Left renal cortex interstitium (tissue), 4 donors: Measurements from ENCODE around the gene PLEKHA6. TPM values are rescaled to one million over a fixed set of nuclear protein-coding genes. Genes with fewer than 3 reads are reported as not detected.
"Not testable (repeated sequence)": the region's sequence is repeated elsewhere in the genome, so short reads cannot be mapped to it uniquely, and the experiment has no call there.

ENCODE experiments used
- DNase-seq, 4 donors: peaks; one replicate each; pipeline ENCODE4 v3.0.0-alpha.2; 2013; ENCODE audit warnings: low read depth in 4 of 4, low spot score in 2 of 4, missing footprints in 1 of 4
- polyA plus RNA-seq, 4 donors: library from polyadenylated mRNA; unstranded; fragments of 120-200 nt; gene quantifications; one replicate each; pipeline ENCODE4 v1.2.1, GENCODE V29; 2013; ENCODE audit not compliant: insufficient read length in 4 of 4

Gene PLEKHA6
- polyA plus RNA-seq, 4 donors = 44.7 to 64.2 (median 45.7) TPM

DNA sequence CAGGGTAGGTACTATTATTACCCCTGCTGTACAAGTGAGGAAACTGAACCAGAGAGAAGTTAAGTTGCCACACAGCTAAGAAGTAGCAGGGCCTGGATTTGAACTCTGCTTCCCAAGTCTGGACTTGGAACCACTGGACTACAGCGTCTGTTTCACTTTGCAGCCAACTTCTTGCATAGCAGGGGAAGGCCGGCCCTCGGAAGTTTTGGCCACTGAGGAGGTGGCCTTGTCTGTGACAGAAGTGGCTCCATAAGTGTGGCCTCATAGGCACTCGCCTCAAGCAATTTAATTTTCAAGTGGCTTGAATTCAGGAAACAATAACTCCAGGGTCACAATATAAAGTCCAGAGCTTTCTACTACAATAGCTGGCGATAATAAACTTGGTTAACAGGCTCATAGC, 41.4 kb downstream of the PLEKHA6 start:
- no peak for DNase-seq

GRCh38 chr1:204317170-204317569, 42.6 kb downstream of the PLEKHA6 start:
- no peak for DNase-seq

- DNase-seq = no peak
Observed at GRCh38 chr1:204316164-204316563, 43.6 kb downstream of the PLEKHA6 start.

DNA sequence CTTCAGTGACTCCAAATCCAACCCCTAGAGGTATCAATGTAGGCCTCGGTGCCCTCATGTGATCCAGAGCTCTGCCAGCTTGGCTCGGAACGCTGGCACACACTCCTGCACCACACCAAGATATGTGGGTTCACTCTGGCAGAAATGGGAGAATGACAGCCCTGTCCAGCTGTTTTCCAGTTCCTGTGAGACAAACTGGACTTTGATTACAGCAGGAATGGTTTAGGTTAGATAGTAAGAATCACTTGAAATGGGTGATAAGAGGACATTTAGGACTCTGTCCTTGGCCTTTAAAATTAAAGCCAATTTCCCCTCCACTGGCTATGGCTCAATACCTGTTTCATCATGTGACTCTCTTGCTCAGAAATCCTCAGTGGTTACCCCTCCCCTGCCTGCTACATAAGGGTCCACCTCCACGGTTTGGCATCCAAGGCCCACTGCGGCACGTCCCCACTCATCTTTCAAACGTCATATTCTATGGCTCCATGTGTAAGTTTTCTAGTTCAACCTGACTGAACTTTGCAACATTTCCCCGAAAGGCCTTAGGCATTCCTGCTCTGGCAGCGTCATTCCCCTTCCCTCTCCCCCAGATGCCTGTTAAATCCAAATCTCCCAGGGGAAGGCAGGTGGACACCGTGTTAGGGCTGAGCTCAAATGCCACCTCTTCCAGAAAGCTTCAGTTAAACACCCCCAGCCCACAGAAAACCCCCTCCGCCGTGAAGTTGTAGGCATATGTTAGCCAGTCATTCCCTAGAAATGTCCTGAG, 44.7 kb downstream of the PLEKHA6 start:
- DNase-seq = no peak

DNA sequence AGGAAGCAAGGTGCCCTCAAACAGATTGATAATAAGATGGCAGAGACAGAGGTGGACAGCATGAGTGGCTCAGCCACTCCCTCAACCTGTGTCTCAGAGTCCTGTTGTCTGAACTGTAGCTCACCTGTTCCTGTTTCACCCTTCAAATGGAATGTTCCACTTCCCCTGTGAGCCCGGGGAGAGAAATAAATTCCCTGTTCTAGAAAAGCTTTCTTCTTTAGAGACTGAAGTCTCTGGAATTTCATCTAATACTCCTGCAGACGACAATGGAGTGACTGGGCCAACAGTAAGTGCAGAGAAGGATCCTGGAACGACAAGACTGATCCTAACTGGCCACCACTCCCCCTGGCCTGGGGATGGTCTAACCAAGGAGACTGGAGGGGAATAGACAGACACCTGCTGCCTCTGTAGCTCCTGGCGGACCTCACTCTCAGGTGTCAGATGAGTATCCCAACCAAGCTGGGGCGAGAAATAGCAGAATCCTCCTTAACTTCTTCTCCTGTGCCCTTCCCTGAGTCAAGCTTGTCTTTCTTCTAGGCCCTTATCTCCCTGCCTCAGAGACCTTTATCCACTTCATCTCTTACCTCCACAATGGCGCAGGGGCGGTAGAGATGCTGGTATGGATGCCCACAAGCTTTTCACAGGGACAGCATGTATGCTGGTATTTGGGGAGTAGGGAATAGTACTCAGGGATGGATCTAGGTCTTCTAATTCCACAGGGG, 45.4 kb downstream of the PLEKHA6 start:
- no peak for DNase-seq

GRCh38 chr1:204313675-204314074, 46.1 kb downstream of the PLEKHA6 start:
- no peak for DNase-seq

DNA sequence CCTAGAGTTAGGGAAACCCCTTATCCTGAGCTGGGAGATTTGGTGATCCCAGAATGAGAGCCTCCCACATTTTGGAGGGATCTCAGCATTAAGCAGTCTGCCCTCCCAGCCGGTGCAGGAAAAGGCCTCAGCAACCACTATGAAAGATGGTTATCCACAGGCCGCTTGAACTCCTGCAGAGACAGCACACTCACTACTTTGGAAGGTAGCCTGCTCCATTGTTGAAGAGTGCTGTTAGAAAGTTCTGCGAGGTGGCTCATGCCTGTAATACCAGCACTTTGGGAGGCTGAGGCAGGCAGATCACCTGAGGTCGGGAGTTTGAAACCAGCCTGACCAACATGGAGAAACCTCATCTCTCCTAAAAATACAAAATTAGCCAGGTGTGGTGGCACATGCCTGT, 48.8 kb downstream of the PLEKHA6 start:
- not testable (repeated sequence) for DNase-seq

DNA sequence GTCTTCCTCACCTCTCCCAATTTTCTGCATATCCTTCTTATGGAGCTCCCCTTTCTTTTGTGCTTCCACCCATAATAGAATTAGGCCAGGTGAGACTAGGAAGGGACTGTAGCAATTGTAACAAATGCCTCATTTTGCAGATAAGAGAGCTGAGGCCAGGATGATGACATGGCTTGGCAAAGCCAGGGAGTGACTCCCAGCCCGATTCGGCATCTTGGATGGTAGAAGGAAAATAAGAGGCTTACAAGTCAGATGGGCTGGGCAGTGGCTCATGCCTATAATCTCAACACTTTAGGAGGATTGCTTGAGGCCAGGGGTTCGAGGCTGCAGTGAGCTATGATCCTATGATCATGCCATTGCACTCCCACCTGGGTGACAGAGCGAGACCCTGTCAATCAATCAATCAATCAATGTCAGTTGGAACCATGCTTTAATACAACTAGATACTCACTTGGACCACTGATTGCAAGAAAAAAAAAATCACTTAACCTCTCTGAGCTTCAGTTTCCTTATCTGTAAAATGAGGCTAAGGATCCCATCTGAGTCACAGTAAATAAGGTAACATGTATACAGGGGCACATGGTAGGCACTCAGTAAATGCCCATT, 51.6 kb downstream of the PLEKHA6 start:
- no peak for DNase-seq

- peak in 2 of 4 donors; percentile 57 to 70 for DNase-seq
Observed at GRCh38 chr1:204307334-204307883, 52.3 kb downstream of the PLEKHA6 start.

DNA sequence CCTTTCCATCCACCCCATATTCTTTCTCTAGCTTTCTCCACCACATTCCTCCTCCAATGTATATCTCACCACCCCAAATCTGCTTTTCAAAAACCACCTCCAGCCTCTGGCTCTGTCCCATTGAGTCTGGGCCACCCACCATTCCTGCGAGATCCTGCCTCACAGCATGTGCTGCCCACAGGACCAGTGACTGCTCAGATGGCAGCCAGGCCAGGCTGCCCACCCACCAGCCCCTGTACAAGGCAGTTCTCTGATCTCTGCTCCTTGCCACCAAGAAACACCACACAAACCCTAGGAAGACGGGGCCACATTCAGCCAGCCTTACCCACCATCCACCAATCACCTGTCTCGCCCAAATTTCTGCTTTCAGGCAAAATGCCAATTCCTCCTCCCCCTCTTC, 53.7 kb downstream of the PLEKHA6 start:
- no peak for DNase-seq

DNA sequence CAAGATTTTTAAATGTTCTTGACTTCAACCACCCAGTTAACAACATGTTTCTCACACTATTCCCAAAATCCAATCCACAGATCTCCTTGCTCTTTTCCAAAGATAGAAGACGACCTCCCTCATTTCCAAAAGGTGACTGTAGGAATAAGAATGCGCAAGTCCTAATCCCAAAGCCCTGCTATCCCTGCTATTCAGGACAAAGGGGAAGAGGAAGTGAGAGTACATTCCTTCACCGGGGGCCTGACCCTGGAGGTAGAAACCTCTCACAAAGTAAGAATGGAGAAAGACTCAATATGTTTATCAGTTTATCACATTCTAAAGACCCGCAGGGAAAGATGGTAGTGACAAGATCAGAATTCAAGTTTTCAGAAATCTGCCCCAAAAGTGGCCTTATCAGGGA, 55.7 kb downstream of the PLEKHA6 start:
- no peak for DNase-seq

DNA sequence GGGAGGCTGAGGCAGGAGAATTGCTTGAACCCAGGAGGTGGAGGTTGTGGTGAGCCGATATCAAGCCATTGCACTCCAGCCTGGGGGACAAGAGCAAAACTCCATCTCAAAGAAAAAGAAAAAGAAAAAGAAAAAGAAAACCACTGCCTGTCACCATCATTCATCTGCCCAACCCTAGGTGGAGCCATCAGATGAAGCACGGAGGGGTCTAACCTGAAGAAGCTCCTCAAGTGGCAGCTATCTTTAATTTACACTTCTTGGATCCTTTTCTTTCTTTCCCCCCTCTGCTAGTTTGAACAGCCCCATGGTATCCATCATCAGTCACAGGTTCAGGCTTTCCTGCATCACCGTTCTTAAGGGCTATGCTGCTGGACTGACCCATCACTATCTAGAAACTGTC, 57.0 kb downstream of the PLEKHA6 start:
- DNase-seq = no peak

- no peak for DNase-seq
Observed at GRCh38 chr1:204301171-204301957, 58.4 kb downstream of the PLEKHA6 start.

GRCh38 chr1:204299814-204300365, 59.8 kb downstream of the PLEKHA6 start:
- no peak for DNase-seq

GRCh38 chr1:204296431-204296988, 63.2 kb downstream of the PLEKHA6 start:
- DNase-seq = peak in 1 of 4 donors; percentile 64

DNA sequence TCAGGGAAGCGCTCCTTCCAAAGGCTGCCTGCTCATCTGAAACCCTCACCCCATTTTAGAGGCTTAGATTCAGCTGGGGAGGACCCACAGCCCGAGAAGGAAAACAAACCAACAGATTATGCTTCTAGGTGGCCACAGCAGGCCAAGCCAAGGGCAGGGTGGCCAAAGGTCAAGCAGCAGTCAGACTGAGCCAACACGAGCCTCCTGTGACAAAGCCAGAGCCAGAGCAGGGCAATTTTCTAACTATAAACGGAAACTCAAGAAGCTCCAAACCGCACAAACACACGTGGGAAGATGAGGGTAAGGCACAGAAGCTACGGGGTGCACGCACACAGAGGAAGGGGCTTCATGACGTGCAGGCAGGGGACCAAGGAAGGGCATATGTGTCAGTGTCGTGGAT, 64.1 kb downstream of the PLEKHA6 start:
- no peak for DNase-seq

DNA sequence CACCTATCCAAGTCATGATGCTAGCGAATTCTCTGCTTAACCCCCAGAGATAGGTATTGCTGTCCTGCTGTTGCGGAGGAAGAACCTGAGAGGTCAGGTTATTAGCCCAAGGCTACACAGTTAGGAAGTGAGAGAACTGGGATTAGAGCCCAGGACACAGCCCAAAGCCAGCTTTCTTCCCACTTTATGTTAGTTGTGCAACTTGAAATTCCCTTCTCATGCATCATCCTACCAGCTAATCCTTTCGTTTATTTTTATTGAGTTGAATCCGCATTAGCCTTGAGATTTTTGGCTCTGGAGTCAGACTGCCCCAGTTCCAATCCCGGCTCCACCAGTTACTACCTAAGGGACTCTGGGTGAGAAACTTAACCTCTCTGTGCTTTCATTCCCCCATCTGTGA, 65.4 kb downstream of the PLEKHA6 start:
- no peak for DNase-seq

DNA sequence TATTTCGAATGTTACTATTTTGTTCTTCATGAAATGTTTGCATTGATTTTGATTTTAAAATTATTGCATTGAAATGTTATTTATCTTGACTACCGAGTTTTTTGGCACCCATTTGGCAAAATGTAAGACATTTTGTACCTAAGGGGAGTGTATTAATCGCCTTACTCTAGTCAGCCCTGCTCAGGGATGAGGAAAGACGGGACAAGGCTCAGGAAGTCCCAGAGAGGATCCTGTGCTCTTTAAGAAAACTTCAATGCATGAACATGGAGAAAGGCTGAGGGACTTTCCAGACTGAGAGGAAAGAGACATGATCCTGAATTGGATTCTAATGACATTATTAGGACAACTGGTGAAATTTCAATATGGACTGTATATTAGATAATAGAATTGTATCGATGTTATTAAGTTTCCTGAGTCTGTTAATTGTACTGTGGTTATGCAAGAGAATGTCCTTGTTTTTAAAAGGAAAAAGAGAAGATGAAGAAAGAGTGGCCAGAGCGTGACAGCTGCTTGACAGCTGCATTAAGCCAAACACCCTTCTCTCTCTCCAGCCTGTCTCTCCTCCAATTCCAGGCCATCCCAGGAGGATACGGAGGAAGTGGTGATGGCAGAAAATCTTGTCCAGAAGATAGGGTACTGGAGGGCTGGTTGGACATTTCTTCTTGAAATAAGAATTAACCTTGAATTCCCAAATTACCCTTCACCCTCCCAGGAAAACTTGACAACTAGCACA, 66.0 kb downstream of the PLEKHA6 start:
- DNase-seq = no peak

GRCh38 chr1:204292740-204293139, 67.0 kb downstream of the PLEKHA6 start:
- no peak for DNase-seq
